Body of pancreas (tissue), 4 donors: ENCODE data around the gene RABL2A.
"Not testable (repeated sequence)": the region's sequence is repeated elsewhere in the genome, so short reads cannot be mapped to it uniquely, and the experiment has no call there.

Source experiments
- POLR2A ChIP-seq, 3 donors: fragments of 450-650 bp; IDR thresholded peaks; one replicate each; pipeline ENCODE4 v1.6.1; 2016; ENCODE audit warnings: antibody characterized with exemption in 3 of 3, mild to moderate bottlenecking in 2 of 3
- TF ChIP-seq, protein P1 (sequence below), 7 experiments: fragments of 450-650 bp in 4 of 7; fragments of 200-600 bp in 3 of 7; sonication (generic) in 3 of 7; IDR thresholded peaks; one replicate each; pipeline ENCODE4 v1.5.1; 2016 to 2019; ENCODE audit warnings: antibody characterized with exemption in 7 of 7

DNA sequence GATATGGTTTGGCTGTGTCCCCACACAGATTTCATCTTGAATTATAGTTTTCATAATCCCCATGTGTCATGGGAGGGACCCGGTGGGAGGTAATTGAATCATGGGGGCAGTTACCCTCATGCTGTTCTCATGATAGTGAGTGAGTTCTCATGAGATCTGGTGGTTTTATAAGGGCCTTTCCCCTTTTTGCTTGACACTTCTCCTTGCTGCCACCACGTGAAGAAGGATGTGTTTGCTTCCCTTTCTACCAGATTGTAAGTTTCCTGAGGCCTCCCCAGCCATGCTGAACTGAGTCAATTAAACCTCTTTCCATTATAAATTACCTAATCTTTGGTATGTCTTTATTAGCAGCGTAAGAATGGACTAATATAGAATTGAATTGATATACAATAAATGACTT is 63.8 kb downstream of the RABL2A start:
- TF ChIP-seq POLR2A (IDR thresholded peaks at IDR 0.05), result not testable (repeated sequence)
- TF ChIP-seq, protein P1, sequence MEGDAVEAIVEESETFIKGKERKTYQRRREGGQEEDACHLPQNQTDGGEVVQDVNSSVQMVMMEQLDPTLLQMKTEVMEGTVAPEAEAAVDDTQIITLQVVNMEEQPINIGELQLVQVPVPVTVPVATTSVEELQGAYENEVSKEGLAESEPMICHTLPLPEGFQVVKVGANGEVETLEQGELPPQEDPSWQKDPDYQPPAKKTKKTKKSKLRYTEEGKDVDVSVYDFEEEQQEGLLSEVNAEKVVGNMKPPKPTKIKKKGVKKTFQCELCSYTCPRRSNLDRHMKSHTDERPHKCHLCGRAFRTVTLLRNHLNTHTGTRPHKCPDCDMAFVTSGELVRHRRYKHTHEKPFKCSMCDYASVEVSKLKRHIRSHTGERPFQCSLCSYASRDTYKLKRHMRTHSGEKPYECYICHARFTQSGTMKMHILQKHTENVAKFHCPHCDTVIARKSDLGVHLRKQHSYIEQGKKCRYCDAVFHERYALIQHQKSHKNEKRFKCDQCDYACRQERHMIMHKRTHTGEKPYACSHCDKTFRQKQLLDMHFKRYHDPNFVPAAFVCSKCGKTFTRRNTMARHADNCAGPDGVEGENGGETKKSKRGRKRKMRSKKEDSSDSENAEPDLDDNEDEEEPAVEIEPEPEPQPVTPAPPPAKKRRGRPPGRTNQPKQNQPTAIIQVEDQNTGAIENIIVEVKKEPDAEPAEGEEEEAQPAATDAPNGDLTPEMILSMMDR (IDR thresholded peaks at IDR 0.05), result not testable (repeated sequence)
